IMR-90 (cell line): ENCODE results near the gene ACACB.

ENCODE experiments used
- CTCF ChIP-seq: conservative IDR thresholded peaks from 2 replicates; pipeline ENCODE4 v1.5.1; 2012; ENCODE audit warnings: mild to moderate bottlenecking, low read depth, low read length, improper control_type of control experiment
- FOS ChIP-seq: fragments of 150-350 bp; IDR thresholded peaks from 2 replicates; pipeline ENCODE4 v1.6.1; 2016; ENCODE audit warnings: low read depth, low read length
- MAZ ChIP-seq: IDR thresholded peaks from 2 replicates; pipeline ENCODE4 v1.6.1; 2012; ENCODE audit warnings: low read depth, mild to moderate bottlenecking, low read length, improper control_type of control experiment, moderate library complexity, borderline replicate concordance
- POLR2A ChIP-seq: IDR thresholded peaks from 2 replicates; pipeline ENCODE4 v1.6.1; 2012; ENCODE audit warnings: mild to moderate bottlenecking, low read depth, low read length
- RCOR1 ChIP-seq: IDR thresholded peaks from 2 replicates; pipeline ENCODE4 v1.6.1; 2012; ENCODE audit warnings: mild to moderate bottlenecking, low read length, improper control_type of control experiment; ENCODE audit not compliant: insufficient replicate concordance

DNA sequence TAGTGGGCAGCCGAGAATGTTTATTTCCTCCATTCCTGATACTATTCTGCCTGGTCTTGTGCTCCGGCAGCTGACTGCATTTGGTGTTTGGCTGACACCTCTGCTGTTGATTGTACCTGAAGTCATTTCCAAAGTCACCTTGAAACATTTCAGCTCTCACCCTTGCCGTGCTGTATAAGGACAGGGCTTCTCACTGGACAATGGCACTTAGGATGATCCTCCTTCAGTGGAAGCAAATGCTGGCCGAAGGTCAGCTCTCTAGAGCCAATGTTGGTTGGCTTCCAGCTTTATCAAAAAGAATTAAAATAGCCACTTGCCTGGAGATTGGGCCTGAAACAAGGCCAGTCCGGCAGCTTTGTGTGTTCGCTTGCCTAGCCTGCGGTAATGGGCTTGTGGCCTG, 44.0 kb downstream of the ACACB start:
- TF ChIP-seq CTCF = no peak
- TF ChIP-seq FOS = no peak
- no peak for TF ChIP-seq RCOR1
- no peak for TF ChIP-seq POLR2A
- TF ChIP-seq MAZ = no peak
